Measurements from ENCODE around the gene POLR2C.

The POLR2C gene

GRCh38 chr16:57504001-57504400, 41.5 kb downstream of the POLR2C start:
- TF ChIP-seq EGR1 (IDR thresholded peaks at IDR 0.05) (no peak), NFIC (IDR thresholded peaks at IDR 0.05) (no peak), EP300 (IDR thresholded peaks at IDR 0.05; ENCODE audit: borderline replicate concordance) (no peak), TEAD4 (IDR thresholded peaks at IDR 0.05) (no peak), FOXM1 (IDR thresholded peaks at IDR 0.05; ENCODE audit: borderline replicate concordance, low read depth) (no peak), RAD21 (IDR thresholded peaks at IDR 0.05; ENCODE audit: low read depth) (no peak), TAF1 (IDR thresholded peaks at IDR 0.05; ENCODE audit: low read depth) (no peak)
- TF ChIP-seq, protein P1, sequence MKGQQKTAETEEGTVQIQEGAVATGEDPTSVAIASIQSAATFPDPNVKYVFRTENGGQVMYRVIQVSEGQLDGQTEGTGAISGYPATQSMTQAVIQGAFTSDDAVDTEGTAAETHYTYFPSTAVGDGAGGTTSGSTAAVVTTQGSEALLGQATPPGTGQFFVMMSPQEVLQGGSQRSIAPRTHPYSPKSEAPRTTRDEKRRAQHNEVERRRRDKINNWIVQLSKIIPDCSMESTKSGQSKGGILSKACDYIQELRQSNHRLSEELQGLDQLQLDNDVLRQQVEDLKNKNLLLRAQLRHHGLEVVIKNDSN (IDR thresholded peaks at IDR 0.05) = no peak
- TF ChIP-seq, protein P2, sequence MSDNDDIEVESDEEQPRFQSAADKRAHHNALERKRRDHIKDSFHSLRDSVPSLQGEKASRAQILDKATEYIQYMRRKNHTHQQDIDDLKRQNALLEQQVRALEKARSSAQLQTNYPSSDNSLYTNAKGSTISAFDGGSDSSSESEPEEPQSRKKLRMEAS (IDR thresholded peaks at IDR 0.05) = no peak

GRCh38 chr16:57504491-57504890, 42.0 kb downstream of the POLR2C start:
- TF ChIP-seq TEAD4 (IDR thresholded peaks at IDR 0.05) = no peak
- no peak for TF ChIP-seq TAF1 (IDR thresholded peaks at IDR 0.05; ENCODE audit: low read depth)
- no peak for TF ChIP-seq CREB1 (IDR thresholded peaks at IDR 0.05; ENCODE audit: low read depth)
- TF ChIP-seq YY1 (IDR thresholded peaks at IDR 0.05; ENCODE audit: low read depth) = no peak

GRCh38 chr16:57505169-57505568, 42.7 kb downstream of the POLR2C start:
- TF ChIP-seq YY1 (IDR thresholded peaks at IDR 0.05; ENCODE audit: low read depth) (no peak), TCF12 (IDR thresholded peaks at IDR 0.05; ENCODE audit: low read depth) (no peak), TEAD4 (IDR thresholded peaks at IDR 0.05) (no peak), ZBTB7A (IDR thresholded peaks at IDR 0.05; ENCODE audit: low read depth) (no peak), CREB1 (IDR thresholded peaks at IDR 0.05; ENCODE audit: low read depth) (no peak), EP300 (IDR thresholded peaks at IDR 0.05; ENCODE audit: borderline replicate concordance) (no peak)
- TF ChIP-seq, protein P3, sequence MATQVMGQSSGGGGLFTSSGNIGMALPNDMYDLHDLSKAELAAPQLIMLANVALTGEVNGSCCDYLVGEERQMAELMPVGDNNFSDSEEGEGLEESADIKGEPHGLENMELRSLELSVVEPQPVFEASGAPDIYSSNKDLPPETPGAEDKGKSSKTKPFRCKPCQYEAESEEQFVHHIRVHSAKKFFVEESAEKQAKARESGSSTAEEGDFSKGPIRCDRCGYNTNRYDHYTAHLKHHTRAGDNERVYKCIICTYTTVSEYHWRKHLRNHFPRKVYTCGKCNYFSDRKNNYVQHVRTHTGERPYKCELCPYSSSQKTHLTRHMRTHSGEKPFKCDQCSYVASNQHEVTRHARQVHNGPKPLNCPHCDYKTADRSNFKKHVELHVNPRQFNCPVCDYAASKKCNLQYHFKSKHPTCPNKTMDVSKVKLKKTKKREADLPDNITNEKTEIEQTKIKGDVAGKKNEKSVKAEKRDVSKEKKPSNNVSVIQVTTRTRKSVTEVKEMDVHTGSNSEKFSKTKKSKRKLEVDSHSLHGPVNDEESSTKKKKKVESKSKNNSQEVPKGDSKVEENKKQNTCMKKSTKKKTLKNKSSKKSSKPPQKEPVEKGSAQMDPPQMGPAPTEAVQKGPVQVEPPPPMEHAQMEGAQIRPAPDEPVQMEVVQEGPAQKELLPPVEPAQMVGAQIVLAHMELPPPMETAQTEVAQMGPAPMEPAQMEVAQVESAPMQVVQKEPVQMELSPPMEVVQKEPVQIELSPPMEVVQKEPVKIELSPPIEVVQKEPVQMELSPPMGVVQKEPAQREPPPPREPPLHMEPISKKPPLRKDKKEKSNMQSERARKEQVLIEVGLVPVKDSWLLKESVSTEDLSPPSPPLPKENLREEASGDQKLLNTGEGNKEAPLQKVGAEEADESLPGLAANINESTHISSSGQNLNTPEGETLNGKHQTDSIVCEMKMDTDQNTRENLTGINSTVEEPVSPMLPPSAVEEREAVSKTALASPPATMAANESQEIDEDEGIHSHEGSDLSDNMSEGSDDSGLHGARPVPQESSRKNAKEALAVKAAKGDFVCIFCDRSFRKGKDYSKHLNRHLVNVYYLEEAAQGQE (IDR thresholded peaks at IDR 0.05; ENCODE audit: low read depth) = no peak
- TF ChIP-seq, protein P2 (IDR thresholded peaks at IDR 0.05) = no peak
- TF ChIP-seq, protein P1 (IDR thresholded peaks at IDR 0.05) = no peak

DNA sequence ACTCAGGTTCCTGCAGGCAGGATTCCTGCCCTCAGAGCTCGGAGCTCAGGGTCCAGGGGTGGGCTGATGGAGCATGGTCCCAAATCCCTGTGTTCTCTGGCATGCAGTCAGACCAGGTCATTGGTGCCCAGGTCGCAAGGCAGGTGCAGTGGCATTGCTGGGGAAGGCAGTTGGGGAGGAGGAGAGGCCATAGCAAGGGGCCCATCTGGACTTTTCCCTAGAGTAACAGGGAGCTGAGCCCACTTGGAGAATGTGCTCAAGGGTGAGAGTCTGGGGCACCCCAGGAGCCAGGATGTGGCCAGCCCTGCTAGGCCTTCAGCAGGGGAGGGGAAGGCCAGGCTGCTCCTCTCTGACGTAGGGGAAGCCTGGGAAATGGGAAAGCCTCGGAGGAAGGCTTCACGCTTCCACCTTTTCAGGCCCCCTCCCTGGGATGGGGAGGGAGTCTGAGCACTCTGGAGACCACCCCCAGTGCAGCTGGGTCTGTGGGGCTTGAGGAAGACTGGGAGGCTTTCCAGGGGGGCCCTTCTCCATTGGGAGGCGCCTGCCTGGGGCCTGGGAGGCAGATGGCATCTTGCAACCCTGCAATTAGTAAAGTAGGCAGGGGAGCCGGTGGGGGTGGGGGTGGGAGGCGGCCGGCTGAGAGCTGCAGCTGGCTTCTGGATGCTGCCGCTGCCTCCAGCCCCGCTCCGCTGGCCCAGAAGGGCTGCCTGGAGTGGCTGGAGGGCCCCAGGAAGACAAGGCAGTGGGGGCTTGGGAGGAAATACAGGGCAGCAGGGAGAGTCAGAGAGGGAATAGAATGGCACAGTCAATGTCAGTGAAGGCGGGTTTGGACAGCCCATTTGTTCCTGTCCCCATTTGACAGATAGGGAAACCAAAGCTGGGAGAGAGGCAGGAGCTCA, 44.9 kb downstream of the POLR2C start:
- TF ChIP-seq TCF12 (IDR thresholded peaks at IDR 0.05; ENCODE audit: low read depth) (no peak), EP300 (IDR thresholded peaks at IDR 0.05; ENCODE audit: borderline replicate concordance) (no peak)
- TF ChIP-seq, protein P2 (IDR thresholded peaks at IDR 0.05) = no peak

GRCh38 chr16:57508035-57508425, 45.6 kb downstream of the POLR2C start:
- TF ChIP-seq, protein P2 (IDR thresholded peaks at IDR 0.05) = no peak
- TF ChIP-seq EGR1 (IDR thresholded peaks at IDR 0.05) (no peak), EP300 (IDR thresholded peaks at IDR 0.05; ENCODE audit: borderline replicate concordance) (no peak), TCF12 (IDR thresholded peaks at IDR 0.05; ENCODE audit: low read depth) (no peak), YY1 (IDR thresholded peaks at IDR 0.05; ENCODE audit: low read depth) (no peak), NFIC (IDR thresholded peaks at IDR 0.05) (no peak), ZBTB7A (IDR thresholded peaks at IDR 0.05; ENCODE audit: low read depth) (no peak), FOXM1 (IDR thresholded peaks at IDR 0.05; ENCODE audit: borderline replicate concordance, low read depth) (no peak), CEBPB (IDR thresholded peaks at IDR 0.05) (no peak), TEAD4 (IDR thresholded peaks at IDR 0.05) (no peak), CREB1 (IDR thresholded peaks at IDR 0.05; ENCODE audit: low read depth) (no peak), RAD21 (IDR thresholded peaks at IDR 0.05; ENCODE audit: low read depth) (no peak), TAF1 (IDR thresholded peaks at IDR 0.05; ENCODE audit: low read depth) (no peak)
- TF ChIP-seq, protein P1 (IDR thresholded peaks at IDR 0.05) = no peak
- TF ChIP-seq, protein P3 (IDR thresholded peaks at IDR 0.05; ENCODE audit: low read depth) = no peak

Data from Ishikawa (cell line).